Lower lobe of right lung (tissue), 2 donors: Measurements from ENCODE around the gene CCNY. TPM values are rescaled to one million over a fixed set of nuclear protein-coding genes. Genes with fewer than 3 reads are reported as not detected.

Experiments used
- ATAC-seq, 2 donors: fragments of 200-7000 bp; cut with Tn5 transposase; one replicate each; pipeline ENCODE4 v1.9.1; 2020 to 2022; ENCODE audit warnings: mild to moderate bottlenecking in 2 of 2, moderate library complexity in 2 of 2
- DNase-seq: peaks from one replicate; pipeline ENCODE4 v3.0.0-alpha.2; 2020
- H3K27ac ChIP-seq: fragments of 200-600 bp; one replicate; pipeline ENCODE4 v1.8.0; 2022
- H3K27me3 ChIP-seq: fragments of 200-600 bp; one replicate; pipeline ENCODE4 v1.8.0; 2022; ENCODE audit warnings: low read depth
- H3K36me3 ChIP-seq: fragments of 200-600 bp; one replicate; pipeline ENCODE4 v1.8.0; 2022; ENCODE audit warnings: mild to moderate bottlenecking
- H3K4me1 ChIP-seq: fragments of 200-600 bp; one replicate; pipeline ENCODE4 v1.8.0; 2022
- H3K4me3 ChIP-seq: fragments of 200-600 bp; one replicate; pipeline ENCODE4 v1.8.0; 2022; ENCODE audit warnings: mild to moderate bottlenecking
- H3K9me3 ChIP-seq: fragments of 200-600 bp; one replicate; pipeline ENCODE4 v1.8.0; 2022
- intact Hi-C: fragments of 100-400 bp; cut with DNase I; formaldehyde crosslinking; loops from one replicate; pipeline ENCODE4 v1.11.0; 2022
- total RNA-seq: library from RNA; stranded (reverse); fragmentation: NEBNext Ultra II Directional; extraction: Animal tissue kit (Norgen Biotek cat#: 25700); gene quantifications from one replicate; pipeline ENCODE4 v1.2.1, GENCODE V29; 2021
- TF ChIP-seq, protein P1 (sequence below): fragments of 200-600 bp; IDR thresholded peaks from one replicate; pipeline ENCODE4 v1.8.0; 2022; ENCODE audit warnings: antibody characterized with exemption, mild to moderate bottlenecking
- donor health status: DM: no; HTN: yes; CAD: no; lungs with severe emphysema.

Gene CCNY
- total RNA-seq, 1 donor from 2014 or later = 64.5 TPM

DNA sequence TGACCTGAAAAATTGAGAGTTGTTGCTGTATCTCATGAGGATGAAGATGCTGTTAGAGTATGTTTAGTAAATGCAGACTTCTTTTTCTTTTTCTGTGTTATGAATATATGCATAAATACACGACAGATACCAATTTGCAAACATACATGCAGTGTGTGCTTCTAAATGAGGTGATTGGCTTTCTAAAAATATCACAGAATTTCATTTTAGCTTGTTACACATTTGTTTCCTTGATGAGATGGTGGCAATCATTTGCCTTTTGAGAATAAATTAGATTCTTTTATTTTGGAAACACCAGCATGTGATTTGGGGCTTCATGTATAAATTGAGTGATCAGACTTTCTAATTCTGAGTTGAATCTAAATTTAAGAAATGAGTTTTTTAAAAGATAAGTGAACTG lies 29.7 kb downstream of the CCNY start:
- no peak for ATAC-seq
- TF ChIP-seq, protein P1, sequence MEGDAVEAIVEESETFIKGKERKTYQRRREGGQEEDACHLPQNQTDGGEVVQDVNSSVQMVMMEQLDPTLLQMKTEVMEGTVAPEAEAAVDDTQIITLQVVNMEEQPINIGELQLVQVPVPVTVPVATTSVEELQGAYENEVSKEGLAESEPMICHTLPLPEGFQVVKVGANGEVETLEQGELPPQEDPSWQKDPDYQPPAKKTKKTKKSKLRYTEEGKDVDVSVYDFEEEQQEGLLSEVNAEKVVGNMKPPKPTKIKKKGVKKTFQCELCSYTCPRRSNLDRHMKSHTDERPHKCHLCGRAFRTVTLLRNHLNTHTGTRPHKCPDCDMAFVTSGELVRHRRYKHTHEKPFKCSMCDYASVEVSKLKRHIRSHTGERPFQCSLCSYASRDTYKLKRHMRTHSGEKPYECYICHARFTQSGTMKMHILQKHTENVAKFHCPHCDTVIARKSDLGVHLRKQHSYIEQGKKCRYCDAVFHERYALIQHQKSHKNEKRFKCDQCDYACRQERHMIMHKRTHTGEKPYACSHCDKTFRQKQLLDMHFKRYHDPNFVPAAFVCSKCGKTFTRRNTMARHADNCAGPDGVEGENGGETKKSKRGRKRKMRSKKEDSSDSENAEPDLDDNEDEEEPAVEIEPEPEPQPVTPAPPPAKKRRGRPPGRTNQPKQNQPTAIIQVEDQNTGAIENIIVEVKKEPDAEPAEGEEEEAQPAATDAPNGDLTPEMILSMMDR = no peak
- intact Hi-C loops = no loop called here
- no peak for DNase-seq
- H3K4me3 ChIP-seq = no peak overlapping the region
- H3K36me3 ChIP-seq = no peaks in the 10 kb centered on the region
- H3K27me3 ChIP-seq = no peaks in the 10 kb centered on the region
- H3K27ac ChIP-seq = no peak overlapping the region
- H3K4me1 ChIP-seq = peaks cover 42% of the 10 kb centered on the region
- H3K9me3 ChIP-seq = no peaks in the 10 kb centered on the region

DNA sequence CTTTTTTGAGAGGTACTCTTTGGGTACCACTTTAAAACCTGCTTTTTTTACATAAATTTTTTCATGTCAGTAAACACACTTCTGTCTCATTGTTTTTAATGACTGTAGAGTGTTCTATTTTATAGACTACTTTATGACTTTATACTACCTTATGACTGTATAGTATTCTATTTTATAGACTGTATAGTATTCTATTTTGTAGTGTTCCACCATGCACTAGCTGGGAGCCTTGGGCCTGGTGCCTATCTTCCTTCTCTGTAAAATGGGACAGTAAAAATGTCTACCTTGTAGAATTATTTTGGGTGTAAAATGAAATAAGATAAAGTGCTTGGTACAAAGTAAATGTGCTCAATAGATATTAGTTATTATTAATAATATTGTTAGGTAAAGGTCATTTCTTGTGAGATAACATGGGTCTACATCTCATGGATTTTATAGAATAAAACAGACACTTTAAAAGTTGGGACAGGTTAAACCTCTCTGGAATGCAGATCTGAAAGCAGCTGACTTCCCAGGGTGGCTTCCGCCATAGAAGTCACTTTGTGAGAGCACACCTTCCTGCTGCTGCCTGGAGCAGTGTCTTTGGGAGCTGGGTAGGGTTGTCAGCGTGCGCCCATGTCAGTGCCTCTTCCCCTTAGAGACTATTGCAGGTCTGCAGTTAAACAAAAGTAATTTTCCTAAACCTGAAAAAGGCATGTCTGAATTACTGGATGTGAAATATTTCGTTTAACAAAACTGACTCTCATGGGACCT lies 31.0 kb downstream of the CCNY start:
- no peak for ATAC-seq
- Histone ChIP-seq H3K36me3 (no peaks in the 10 kb centered on the region), H3K9me3 (no peaks in the 10 kb centered on the region), H3K4me1 (peaks cover 55% of the 10 kb centered on the region), H3K4me3 (no peak overlapping the region), H3K27me3 (no peaks in the 10 kb centered on the region), H3K27ac (no peak overlapping the region)
- DNase-seq = no peak
- TF ChIP-seq, protein P1 = no peak
- intact Hi-C loops = no loop called here

DNA sequence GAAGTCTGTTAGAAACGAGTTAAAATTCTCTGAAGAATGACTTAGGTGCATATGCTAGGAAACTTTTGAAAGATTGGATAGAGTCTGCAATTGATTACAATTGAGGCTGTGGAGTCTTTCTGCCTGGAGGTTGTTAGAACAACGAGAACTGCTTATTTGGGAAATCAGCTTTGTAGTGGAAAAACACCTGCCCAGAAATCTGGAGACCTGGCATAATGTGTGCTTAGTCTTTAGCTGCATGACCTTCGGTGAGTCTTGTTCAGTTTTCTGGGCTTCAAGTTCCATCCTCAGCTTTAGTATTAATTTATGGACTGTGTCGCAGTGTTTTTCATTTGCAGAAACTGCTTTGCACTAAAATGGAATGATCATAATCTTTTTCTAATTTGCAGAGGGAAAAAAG lies 31.7 kb downstream of the CCNY start:
- peaks cover 62% of the 10 kb centered on the region for H3K4me1 ChIP-seq
- no peak overlapping the region for H3K4me3 ChIP-seq
- H3K9me3 ChIP-seq = no peaks in the 10 kb centered on the region
- no peak for ATAC-seq
- H3K27me3 ChIP-seq = no peaks in the 10 kb centered on the region
- no peak overlapping the region for H3K27ac ChIP-seq
- TF ChIP-seq, protein P1 = no peak
- H3K36me3 ChIP-seq = no peaks in the 10 kb centered on the region
- no peak for DNase-seq
- intact Hi-C loops = no loop called here

DNA sequence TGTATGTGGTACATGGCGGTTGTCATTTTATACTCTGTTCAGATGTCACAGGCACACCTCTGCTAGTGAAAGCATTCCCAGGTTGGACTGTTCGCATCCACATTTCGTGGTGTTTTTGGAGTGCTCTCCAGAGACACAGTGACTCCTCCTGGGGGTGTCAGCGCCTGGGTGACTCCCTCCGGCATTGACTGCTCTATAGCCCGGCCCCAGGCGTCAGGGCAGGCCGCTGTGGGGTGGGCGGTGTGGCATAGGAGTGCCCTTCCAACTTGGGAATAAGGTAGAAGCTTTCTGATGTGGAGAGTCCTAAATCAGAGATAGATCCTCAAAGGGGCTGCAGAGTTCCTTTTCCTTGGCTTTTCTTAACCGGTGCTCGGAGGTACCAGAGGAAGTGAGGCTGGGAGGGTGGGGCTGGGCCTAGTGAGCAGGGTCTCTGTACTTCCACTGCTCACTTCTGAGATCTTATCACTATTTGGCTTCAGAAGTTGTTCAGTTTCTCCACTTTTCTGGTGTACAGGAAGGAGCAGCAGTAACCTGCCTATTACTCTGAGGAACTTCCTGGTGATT lies 32.3 kb downstream of the CCNY start:
- no peak overlapping the region for H3K4me3 ChIP-seq
- peaks cover 68% of the 10 kb centered on the region for H3K4me1 ChIP-seq
- H3K27me3 ChIP-seq = no peaks in the 10 kb centered on the region
- DNase-seq (no peak), ATAC-seq (no peak)
- TF ChIP-seq, protein P1 = no peak
- peak overlapping the region; percentile 18 for H3K27ac ChIP-seq
- intact Hi-C loops = no loop called here
- H3K36me3 ChIP-seq = no peaks in the 10 kb centered on the region
- H3K9me3 ChIP-seq = no peaks in the 10 kb centered on the region

DNA sequence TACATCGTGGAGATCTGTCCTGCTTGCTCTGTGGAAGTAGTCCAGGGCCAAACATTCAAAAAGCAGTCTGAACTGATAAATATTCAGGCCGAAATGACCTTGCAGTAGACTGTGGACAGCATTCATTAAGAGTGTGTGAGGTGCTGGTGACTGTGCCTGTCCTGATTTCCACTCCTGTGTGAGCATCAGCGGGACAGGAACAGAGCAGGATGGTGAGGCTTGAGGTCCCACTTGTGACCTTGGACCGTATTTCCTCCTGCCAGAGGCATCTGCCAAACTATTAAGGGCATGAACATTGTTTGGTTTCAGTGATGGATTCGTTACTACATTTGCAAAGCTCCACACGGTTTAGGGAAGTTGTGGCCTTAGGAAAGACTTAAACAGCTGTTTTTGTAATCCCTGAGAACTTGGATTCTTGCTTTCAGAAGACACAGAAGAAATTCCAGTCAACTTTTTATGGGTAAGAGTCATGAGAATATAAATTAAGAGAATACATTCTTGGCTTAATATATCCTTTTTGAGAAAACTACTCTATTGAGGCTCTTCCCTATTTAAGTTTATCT lies 32.8 kb downstream of the CCNY start:
- Histone ChIP-seq H3K27ac (peak overlapping the region; percentile 18), H3K36me3 (no peaks in the 10 kb centered on the region), H3K4me1 (peaks cover 74% of the 10 kb centered on the region), H3K4me3 (no peak overlapping the region), H3K9me3 (no peaks in the 10 kb centered on the region), H3K27me3 (no peaks in the 10 kb centered on the region)
- intact Hi-C loops = no loop called here
- ATAC-seq = peak in 1 of 2 donors; percentile 23
- no peak for DNase-seq
- TF ChIP-seq, protein P1 = no peak
